Glomerular endothelial cell (primary cell): ENCODE results near the gene AGGF1. TPM values are rescaled to one million over a fixed set of nuclear protein-coding genes. Genes with fewer than 3 reads are reported as not detected.
"Not testable (repeated sequence)": the region's sequence is repeated elsewhere in the genome, so short reads cannot be mapped to it uniquely, and the experiment has no call there.

Experiments
- DNase-seq: peaks from one replicate; pipeline ENCODE4 v3.0.0-alpha.2; 2011; ENCODE audit warnings: low read depth, low spot score; ENCODE audit errors: extremely low read depth
- total RNA-seq: library from RNA; depleted of rRNA; stranded (reverse); fragments of >200 nt; gene quantifications from 2 replicates; pipeline ENCODE4 v1.2.3, GENCODE V29; 2015

AGGF1 gene
- total RNA-seq, 1 donor from 2014 or later: 17.4 TPM

DNA sequence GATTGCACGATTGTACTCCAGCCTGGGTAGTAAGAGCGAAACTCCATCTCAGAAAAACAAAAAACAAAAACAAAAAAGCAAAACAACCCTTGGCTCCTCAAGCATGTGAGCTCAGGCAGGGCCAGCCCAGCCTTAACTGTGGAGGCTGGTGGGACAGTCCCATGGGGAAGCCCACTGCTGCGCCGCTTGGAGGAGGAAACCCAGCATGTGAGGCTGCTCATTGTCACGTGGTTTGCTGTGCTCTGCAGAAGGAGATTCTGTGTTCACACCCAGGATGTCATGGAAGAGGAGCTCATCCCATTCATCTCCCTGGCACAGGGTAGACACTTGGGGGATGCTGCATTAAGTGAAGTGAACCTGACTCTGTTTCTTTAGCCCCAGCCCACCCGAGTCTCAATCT, 52.9 kb downstream of the AGGF1 start:
- DNase-seq: no peak

- no peak for DNase-seq
Measured at GRCh38 chr5:77086368-77086688, 56.1 kb downstream of the AGGF1 start.

GRCh38 chr5:77086689-77087483, 56.7 kb downstream of the AGGF1 start, which contains the start of gene ZBED3:
ZBED3 (minus strand) TSS chr5:77087285; CDS start chr5:77077878, 9,407 bp downstream.
- peak; percentile 44 for DNase-seq

DNA sequence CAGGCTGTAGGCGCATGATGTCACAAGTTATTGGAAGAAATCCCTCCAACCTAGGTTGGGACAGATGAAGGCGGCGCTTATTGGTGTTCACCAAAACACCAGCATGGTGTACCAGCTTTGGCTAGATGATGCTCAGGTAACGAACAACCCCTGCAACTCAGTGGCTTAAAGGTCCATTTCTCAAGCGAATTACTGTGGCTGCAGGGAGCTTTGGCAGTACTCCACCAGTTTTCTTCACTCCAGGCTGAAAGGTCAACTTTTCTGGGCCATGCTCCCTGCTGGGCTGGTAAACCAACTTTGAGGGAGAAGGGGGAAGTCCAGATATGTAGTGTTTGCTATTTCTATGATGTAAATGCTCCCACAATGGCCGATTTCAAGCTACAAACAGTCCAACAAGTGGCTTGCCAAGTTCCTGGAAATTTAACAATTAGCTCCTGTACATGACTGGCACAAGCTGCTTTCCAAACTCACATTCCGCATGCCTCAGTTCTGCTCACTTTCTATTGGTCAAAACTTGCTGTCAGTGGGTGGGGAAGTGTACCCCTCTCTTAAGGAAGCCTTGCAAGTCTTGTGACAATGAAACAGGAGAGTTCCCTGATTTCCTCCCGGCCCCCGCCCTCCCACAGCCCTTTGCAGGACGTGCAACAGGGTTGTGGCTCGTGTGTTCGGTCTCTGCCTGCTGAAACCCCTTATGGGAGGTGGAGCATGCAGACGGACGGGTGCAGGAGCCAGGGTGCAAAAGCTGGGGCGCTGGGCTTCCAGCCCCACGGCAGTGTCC, 57.5 kb downstream of the AGGF1 start:
- DNase-seq: no peak

GRCh38 chr5:77095189-77095588, 65.0 kb downstream of the AGGF1 start:
- DNase-seq: no peak

DNA sequence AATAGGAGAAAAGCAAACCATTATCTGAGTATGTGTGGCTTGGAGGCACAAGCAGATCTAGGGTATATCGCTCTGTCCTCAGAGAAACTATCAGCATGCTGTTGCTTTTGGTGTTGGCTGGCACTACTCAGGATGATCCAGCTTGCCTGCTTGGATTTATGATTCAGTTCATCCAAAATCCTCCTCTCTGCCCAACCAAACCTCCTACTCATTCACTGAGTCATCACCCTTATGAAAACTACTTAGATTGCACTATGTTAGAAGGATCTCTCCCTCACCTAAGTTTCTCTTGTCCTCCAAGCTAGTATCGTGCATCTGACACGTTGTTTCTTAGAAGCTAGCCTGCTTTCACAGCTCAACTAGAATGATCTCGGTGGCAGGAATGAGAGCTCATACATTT, 71.1 kb downstream of the AGGF1 start:
- no peak for DNase-seq

DNA sequence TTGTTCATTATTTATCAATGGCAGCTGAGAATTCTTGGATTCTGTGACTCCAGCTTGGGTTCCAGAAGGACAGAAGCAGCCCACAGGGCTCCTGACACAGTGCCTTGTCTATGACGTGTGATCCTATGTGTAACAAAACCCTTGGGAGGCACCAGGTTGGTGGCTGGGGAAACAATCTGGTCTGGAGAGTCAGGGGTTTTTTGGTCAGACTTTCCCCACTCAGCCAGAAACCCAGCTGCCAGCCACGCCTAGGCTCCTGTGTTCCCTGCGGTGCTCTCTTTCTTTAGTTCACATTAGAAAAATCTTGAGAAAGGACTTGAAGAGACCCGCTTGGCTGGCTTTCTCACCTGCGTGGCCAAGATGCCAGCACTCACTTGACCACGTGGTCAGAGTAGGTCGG, 72.3 kb downstream of the AGGF1 start:
- DNase-seq: no peak

DNA sequence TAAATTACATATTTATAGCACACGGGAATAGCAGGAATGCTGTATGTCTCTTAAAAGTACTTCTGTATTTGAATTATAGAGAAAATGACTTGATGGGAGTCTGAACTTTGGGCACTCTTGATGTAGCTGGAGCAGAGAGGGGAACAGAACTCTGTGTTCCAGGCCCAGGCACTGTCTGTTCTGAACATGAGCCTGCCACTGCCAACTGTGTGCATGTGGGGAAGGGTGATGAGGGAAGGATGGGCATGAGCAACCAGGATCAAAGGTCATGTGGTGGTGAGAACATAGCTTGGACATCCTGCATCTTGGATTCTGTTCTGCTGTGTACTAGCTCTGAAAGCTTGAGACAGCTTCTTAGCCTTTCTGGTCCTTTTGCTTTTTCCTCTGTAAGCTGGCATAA, 73.3 kb downstream of the AGGF1 start:
- no peak for DNase-seq

DNA sequence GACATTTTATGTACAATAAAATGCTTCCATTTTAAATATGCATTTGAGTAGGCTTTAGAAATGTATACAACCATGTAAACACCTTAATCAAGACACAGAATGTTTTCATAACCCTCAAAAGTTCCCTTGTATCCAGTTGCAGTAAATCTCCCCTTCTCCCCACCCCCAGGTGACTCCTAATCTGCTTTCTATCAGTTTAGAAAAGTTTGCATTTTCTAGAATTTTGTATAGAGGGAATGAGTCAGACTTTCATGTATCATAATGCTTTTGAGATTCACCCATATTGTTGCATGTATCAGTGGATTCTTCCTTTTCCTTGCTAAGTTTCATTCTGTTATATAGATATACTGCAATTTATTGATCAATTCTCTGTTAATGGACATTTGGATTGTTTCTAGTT, 74.6 kb downstream of the AGGF1 start:
- no peak for DNase-seq

DNA sequence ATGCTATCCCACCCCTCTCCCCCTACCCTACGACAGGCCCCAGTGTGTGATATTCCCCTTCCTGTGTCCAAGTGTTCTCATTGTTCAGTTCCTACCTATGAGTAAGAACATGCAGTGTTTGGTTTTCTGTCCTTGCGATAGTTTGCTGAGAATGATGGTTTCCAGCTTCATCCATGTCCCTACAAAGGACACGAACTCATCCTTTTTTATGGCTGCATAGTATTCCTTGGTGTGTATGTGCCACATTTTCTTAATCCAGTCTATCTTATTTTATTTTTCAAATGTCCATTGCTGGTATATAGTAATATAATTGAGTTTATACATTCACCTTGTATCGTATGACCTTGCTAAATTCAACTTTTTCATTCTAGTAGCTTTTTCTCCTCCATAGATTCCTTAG, 76.8 kb downstream of the AGGF1 start:
- not testable (repeated sequence) for DNase-seq

Other genes with a start within 250 kb of the AGGF1 start
- gene F2RL1, start 211.4 kb upstream of the AGGF1 start, total RNA-seq: 47.6 and 81.4 TPM in 2 replicates
- not detected in 2 replicates for gene S100Z, start 180.4 kb upstream of the AGGF1 start, total RNA-seq
- gene CRHBP, start 77.4 kb upstream of the AGGF1 start, total RNA-seq: 0.58 and 3.4 TPM in 2 replicates
- gene ZBED3, start 56.9 kb downstream of the AGGF1 start, total RNA-seq: 7.1 and 12.0 TPM in 2 replicates
- 0.12 and 0.29 TPM in 2 replicates for gene PDE8B, start 180.3 kb downstream of the AGGF1 start, total RNA-seq